Keratinocyte (primary cell): ENCODE results near the gene URM1. TPM values are rescaled to one million over a fixed set of nuclear protein-coding genes. Genes with fewer than 3 reads are reported as not detected.

Experiments used
- DNase-seq: peaks from one replicate; pipeline ENCODE4 v3.0.0-alpha.2; 2011; ENCODE audit warnings: low read depth, missing footprints, low spot score
- FAIRE-seq: peaks from 2 replicates; lab custom pipeline; 2011; peaks lifted over from hg19 to GRCh38; lab: Jason Lieb, UNC
- H2AFZ ChIP-seq: 2 replicates; pipeline ENCODE4 v1.6.0; 2012; ENCODE audit warnings: low read length, control low read depth, inconsistent platforms; ENCODE audit not compliant: control insufficient read depth
- H3K27ac ChIP-seq: 2 replicates; pipeline ENCODE4 v1.5.1; 2011; ENCODE audit warnings: low read length; ENCODE audit not compliant: control insufficient read depth, insufficient read depth
- H3K27me3 ChIP-seq: 3 replicates; pipeline ENCODE4 v1.6.0; 2011; ENCODE audit warnings: low read length; ENCODE audit not compliant: control insufficient read depth, insufficient read depth; ENCODE audit errors: extremely low read depth
- H3K36me3 ChIP-seq, 2 experiments: 2 replicates in 1 of 2; 3 replicates in 1 of 2; pipeline ENCODE4 v1.5.1; 2011; ENCODE audit warnings: low read length in 2 of 2, mild to moderate bottlenecking in 1 of 2; ENCODE audit not compliant: control insufficient read depth in 2 of 2, insufficient read depth in 2 of 2; ENCODE audit errors: extremely low read depth in 1 of 2
- H3K4me1 ChIP-seq: 3 replicates; pipeline ENCODE4 v1.5.1; 2011; ENCODE audit warnings: low read length; ENCODE audit not compliant: control insufficient read depth, insufficient read depth; ENCODE audit errors: extremely low read depth
- H3K4me2 ChIP-seq: 3 replicates; pipeline ENCODE4 v1.6.0; 2011; ENCODE audit warnings: low read depth, low read length; ENCODE audit not compliant: control insufficient read depth, insufficient read depth; ENCODE audit errors: extremely low read depth
- H3K4me3 ChIP-seq, 3 experiments: fragments of 200-600 bp in 1 of 3; sonication (generic) in 1 of 3; 2 replicates in 2 of 3; 3 replicates in 1 of 3; pipeline ENCODE4 v1.5.1; 2011 to 2016; ENCODE audit warnings: low read length in 3 of 3, mild to moderate bottlenecking in 3 of 3, control low read depth in 2 of 3, inconsistent platforms in 1 of 3, low read depth in 1 of 3, mixed read lengths in 1 of 3, mixed run types in 1 of 3, moderate library complexity in 1 of 3; ENCODE audit not compliant: control insufficient read depth in 2 of 3, insufficient read depth in 2 of 3; ENCODE audit errors: extremely low read depth in 1 of 3
- H3K79me2 ChIP-seq: 2 replicates; pipeline ENCODE4 v1.6.0; 2012; ENCODE audit warnings: low read length; ENCODE audit not compliant: control insufficient read depth, insufficient read depth
- H3K9ac ChIP-seq: 3 replicates; pipeline ENCODE4 v1.6.0; 2011; ENCODE audit warnings: low read length; ENCODE audit not compliant: control insufficient read depth, insufficient read depth; ENCODE audit errors: extremely low read depth
- H3K9me1 ChIP-seq: 3 replicates; pipeline ENCODE4 v1.6.0; 2011; ENCODE audit warnings: low read length; ENCODE audit not compliant: control insufficient read depth, insufficient read depth; ENCODE audit errors: extremely low read depth
- H3K9me3 ChIP-seq: 2 replicates; pipeline ENCODE4 v1.5.1; 2012; ENCODE audit warnings: low read depth, low read length; ENCODE audit not compliant: control insufficient read depth
- H4K20me1 ChIP-seq: 3 replicates; pipeline ENCODE4 v1.6.0; 2011; ENCODE audit warnings: low read length; ENCODE audit not compliant: control insufficient read depth, insufficient read depth; ENCODE audit errors: extremely low read depth
- EZH2 ChIP-seq: IDR thresholded peaks from one replicate; pipeline ENCODE4 v1.6.1; 2012; ENCODE audit warnings: inconsistent platforms, mild to moderate bottlenecking, low read length, moderate library complexity
- dilution Hi-C: fragments of 300-500 bp; cut with MboI; formaldehyde crosslinking; loops from one replicate; pipeline ENCODE4 v1.7.0; 2020; ENCODE audit warnings: low sequenced_read_pairs; ENCODE audit not compliant: extremely low pct_ligation_motif_present
- polyA plus RNA-seq, 5 experiments: library from polyadenylated mRNA; depleted of rRNA in 3 of 5; stranded (reverse) in 3 of 5; stranded (forward) in 1 of 5; unstranded in 1 of 5; fragments of >200 nt; gene quantifications; 1 replicate in 1 of 5; 2 replicates in 3 of 5; 3 replicates in 1 of 5; pipeline versions ENCODE4 v1.2.1 to v1.2.3, GENCODE V29; 2011 to 2012; ENCODE audit warnings: missing spikeins in 2 of 5, low read depth in 1 of 5, low replicate concordance in 1 of 5
- TF ChIP-seq, protein P1 (sequence below), 3 experiments: IDR thresholded peaks in 1 of 3; conservative IDR thresholded peaks in 1 of 3; optimal IDR thresholded peaks in 1 of 3; 2 replicates in 2 of 3; 3 replicates in 1 of 3; pipeline versions ENCODE3 to v1.5.1; 2011; ENCODE audit warnings: low read length in 3 of 3, mild to moderate bottlenecking in 3 of 3, moderate library complexity in 2 of 3, control low read depth in 1 of 3, inconsistent platforms in 1 of 3; ENCODE audit not compliant: insufficient read depth in 2 of 3; ENCODE audit errors: extremely low read depth in 1 of 3

The URM1 gene
- polyA plus RNA-seq, 1 donor (not counting 4 experiments of a cell fraction or from before 2014, with no cell fraction given): 29.1 TPM

DNA sequence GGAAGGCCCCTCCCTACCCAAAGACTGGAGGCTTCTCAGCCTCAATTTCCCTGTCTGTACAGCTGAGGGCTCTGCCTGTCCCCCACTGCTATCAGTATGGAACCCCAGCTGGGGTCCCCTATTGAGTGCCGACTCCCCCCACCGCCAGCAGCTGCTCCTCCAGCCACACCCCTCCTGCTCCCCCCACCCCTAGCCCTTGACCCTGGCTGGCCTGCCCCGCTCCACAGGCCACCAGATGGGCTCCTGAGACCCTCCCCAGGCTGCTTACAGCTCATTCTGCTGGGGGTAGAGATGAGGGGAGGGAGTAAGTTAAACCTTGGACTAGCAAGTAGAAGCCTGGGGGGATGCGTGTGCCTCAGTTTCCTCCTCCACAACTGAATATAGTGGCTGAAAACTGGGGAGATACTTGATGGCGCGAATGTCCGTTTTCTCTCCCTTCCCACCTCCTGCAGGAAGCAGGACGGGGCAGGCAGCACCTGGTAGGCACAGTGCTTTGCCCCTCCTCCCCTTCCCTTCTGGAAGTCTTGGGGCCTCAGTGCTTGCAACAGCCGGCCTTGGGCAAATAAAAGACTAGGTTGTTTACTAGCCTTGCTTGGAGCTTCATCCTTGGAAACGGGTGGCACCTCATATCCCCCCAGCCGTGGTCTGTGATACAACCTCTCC is 19.1 kb downstream of the URM1 start:
- Histone ChIP-seq H3K9ac (no peak overlapping the region), H3K79me2 (no peaks in the 10 kb centered on the region), H3K4me1 (peaks cover 4% of the 10 kb centered on the region), H3K4me2 (no peak overlapping the region), H2AFZ (no peak overlapping the region), H3K4me3 (no peak overlapping the region), H3K36me3 (peaks cover 14 to 32% of the 10 kb centered on the region in 2 experiments), H4K20me1 (no peaks in the 10 kb centered on the region), H3K27me3 (no peaks in the 10 kb centered on the region), H3K9me3 (no peaks in the 10 kb centered on the region), H3K9me1 (no peaks in the 10 kb centered on the region), H3K27ac (no peak overlapping the region)
- DNase-seq (no peak), FAIRE-seq (no peak)
- TF ChIP-seq, protein P1, sequence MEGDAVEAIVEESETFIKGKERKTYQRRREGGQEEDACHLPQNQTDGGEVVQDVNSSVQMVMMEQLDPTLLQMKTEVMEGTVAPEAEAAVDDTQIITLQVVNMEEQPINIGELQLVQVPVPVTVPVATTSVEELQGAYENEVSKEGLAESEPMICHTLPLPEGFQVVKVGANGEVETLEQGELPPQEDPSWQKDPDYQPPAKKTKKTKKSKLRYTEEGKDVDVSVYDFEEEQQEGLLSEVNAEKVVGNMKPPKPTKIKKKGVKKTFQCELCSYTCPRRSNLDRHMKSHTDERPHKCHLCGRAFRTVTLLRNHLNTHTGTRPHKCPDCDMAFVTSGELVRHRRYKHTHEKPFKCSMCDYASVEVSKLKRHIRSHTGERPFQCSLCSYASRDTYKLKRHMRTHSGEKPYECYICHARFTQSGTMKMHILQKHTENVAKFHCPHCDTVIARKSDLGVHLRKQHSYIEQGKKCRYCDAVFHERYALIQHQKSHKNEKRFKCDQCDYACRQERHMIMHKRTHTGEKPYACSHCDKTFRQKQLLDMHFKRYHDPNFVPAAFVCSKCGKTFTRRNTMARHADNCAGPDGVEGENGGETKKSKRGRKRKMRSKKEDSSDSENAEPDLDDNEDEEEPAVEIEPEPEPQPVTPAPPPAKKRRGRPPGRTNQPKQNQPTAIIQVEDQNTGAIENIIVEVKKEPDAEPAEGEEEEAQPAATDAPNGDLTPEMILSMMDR (optimal IDR thresholded peaks at IDR 0.05 in 1 of 3, IDR thresholded peaks at IDR 0.05 in 1 of 3, conservative IDR thresholded peaks at IDR 0.05 in 1 of 3; ENCODE audit: extremely low read depth in 1 of 3, insufficient read depth in 2 of 3, low read length in 3 of 3): no peak
- no peak for TF ChIP-seq EZH2
- dilution Hi-C loops: no loop called here

DNA sequence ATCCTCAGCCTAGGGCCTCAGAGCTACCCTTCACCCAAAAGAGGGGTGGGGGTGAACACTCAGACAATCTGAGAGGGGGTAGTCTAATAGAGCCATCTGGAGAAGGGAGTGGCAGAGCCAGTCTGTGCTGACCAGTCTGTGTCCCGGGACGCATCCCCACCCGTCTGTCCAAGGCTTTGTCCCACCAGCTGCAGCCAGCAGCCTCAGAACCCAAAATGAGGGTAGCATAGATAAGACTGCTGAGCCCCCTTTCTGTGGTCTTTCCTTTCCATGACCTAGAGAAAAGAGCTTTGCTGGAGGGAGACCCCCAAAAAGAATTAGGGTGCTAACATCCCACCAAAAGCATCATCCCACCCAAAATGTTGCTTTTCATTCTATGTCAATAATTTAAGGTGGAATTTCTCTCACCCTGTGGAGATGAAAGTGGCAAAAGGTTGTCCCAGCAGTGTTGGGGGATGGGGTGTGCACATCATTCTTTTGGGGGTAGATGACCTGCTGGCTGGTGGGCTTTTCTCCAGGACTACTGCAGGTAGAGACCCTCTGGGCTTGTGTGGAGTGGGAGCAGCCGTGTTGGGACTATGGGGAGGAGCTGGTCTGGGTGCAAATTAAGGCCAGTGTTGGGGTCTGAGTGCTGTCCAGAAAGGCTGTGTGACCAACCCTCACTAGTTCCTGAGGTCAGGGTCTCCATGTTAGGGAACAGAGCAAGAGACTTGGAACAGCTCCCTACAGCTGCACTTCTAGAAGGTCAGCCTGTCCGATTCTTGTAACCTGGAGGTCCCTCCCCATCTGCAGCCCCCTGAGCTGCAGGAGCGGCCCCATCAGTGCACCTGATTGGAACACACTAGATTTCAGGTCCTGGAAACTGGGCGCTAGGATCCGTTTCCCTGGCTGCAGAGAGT is 19.9 kb downstream of the URM1 start:
- Histone ChIP-seq H4K20me1 (no peaks in the 10 kb centered on the region), H3K27ac (no peak overlapping the region), H3K4me2 (no peak overlapping the region), H3K9ac (no peak overlapping the region), H3K4me3 (no peak overlapping the region), H3K9me3 (no peaks in the 10 kb centered on the region), H3K4me1 (peaks cover 4% of the 10 kb centered on the region), H2AFZ (no peak overlapping the region), H3K79me2 (no peaks in the 10 kb centered on the region), H3K27me3 (no peaks in the 10 kb centered on the region), H3K36me3 (peaks cover 14 to 26% of the 10 kb centered on the region in 2 experiments), H3K9me1 (no peaks in the 10 kb centered on the region)
- DNase-seq: no peak
- TF ChIP-seq, protein P1 (optimal IDR thresholded peaks at IDR 0.05 in 1 of 3, IDR thresholded peaks at IDR 0.05 in 1 of 3, conservative IDR thresholded peaks at IDR 0.05 in 1 of 3; ENCODE audit: extremely low read depth in 1 of 3, insufficient read depth in 2 of 3, low read length in 3 of 3): no peak
- no peak for TF ChIP-seq EZH2
- dilution Hi-C loops: no loop called here
- FAIRE-seq: no peak
